ENCODE results near the gene RNF112.

DNA sequence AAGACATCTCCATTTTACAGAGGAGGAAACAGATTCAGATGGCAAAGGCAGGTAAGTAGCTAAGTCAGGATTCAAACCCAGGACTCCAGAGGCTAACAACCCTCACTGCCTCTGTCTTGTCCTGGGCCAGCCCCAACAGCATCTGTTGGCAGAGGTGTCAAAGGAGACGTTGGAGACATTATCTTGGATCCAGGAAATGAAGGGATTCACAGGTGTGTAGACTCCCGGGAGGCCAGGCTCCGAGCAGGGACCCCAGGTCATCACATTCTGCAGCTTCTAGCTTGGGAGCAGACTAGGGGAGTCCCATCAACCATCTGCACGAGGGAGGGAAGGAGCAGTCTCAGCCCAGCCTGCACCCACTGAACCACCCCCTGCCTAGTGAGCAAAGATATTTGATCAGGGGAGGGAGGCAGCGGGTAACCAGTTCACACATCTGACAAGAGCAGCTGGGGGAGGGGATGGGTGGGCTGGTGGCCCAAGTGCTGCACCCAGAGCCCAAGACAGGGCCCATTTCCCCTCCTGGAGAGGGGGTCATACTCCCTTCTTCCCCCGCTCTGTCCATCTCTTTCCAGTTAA lies 47.5 kb upstream of the RNF112 start:
- TF ChIP-seq, protein P1, sequence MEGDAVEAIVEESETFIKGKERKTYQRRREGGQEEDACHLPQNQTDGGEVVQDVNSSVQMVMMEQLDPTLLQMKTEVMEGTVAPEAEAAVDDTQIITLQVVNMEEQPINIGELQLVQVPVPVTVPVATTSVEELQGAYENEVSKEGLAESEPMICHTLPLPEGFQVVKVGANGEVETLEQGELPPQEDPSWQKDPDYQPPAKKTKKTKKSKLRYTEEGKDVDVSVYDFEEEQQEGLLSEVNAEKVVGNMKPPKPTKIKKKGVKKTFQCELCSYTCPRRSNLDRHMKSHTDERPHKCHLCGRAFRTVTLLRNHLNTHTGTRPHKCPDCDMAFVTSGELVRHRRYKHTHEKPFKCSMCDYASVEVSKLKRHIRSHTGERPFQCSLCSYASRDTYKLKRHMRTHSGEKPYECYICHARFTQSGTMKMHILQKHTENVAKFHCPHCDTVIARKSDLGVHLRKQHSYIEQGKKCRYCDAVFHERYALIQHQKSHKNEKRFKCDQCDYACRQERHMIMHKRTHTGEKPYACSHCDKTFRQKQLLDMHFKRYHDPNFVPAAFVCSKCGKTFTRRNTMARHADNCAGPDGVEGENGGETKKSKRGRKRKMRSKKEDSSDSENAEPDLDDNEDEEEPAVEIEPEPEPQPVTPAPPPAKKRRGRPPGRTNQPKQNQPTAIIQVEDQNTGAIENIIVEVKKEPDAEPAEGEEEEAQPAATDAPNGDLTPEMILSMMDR (IDR thresholded peaks at IDR 0.05) = no peak
- no peak for TF ChIP-seq POLR2A (IDR thresholded peaks at IDR 0.05)

Measured in lower leg skin (tissue), 3 donors.